Glomerular visceral epithelial cell (primary cell): ENCODE measurements around the gene VSTM1.
"Not testable (repeated sequence)": the region's sequence is repeated elsewhere in the genome, so short reads cannot be mapped to it uniquely, and the experiment has no call there.

ENCODE experiments used
- DNase-seq: peaks from one replicate; pipeline ENCODE4 v3.0.0-alpha.2; 2016; ENCODE audit errors: extremely low spot score

Gene VSTM1, protein sequence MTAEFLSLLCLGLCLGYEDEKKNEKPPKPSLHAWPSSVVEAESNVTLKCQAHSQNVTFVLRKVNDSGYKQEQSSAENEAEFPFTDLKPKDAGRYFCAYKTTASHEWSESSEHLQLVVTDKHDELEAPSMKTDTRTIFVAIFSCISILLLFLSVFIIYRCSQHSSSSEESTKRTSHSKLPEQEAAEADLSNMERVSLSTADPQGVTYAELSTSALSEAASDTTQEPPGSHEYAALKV

GRCh38 chr19:54063350-54064116 is at the start of gene VSTM1:
Gene VSTM1, minus strand, starts transcription at chr19:54063897. Its CDS starts 120 bp downstream, at chr19:54063777.
- no peak for DNase-seq

- no peak for DNase-seq
Observed at GRCh38 chr19:54109651-54110050, 46.0 kb upstream of the VSTM1 start.

- no peak for DNase-seq
Observed at GRCh38 chr19:54108496-54108895, 44.8 kb upstream of the VSTM1 start.

GRCh38 chr19:54107876-54108490 is 44.3 kb upstream of the VSTM1 start:
- no peak for DNase-seq

GRCh38 chr19:54106716-54107115 is 43.0 kb upstream of the VSTM1 start:
- DNase-seq: no peak

GRCh38 chr19:54105796-54106195 is 42.1 kb upstream of the VSTM1 start:
- no peak for DNase-seq

- DNase-seq: no peak
Observed at GRCh38 chr19:54104998-54105715, 41.5 kb upstream of the VSTM1 start.

GRCh38 chr19:54102421-54103169 is 38.9 kb upstream of the VSTM1 start, which contains the start of gene NDUFA3:
Gene NDUFA3, plus strand, starts transcription at chr19:54102855. Its CDS starts 24 bp downstream, at chr19:54102879.
- DNase-seq: peak; percentile 99

DNA sequence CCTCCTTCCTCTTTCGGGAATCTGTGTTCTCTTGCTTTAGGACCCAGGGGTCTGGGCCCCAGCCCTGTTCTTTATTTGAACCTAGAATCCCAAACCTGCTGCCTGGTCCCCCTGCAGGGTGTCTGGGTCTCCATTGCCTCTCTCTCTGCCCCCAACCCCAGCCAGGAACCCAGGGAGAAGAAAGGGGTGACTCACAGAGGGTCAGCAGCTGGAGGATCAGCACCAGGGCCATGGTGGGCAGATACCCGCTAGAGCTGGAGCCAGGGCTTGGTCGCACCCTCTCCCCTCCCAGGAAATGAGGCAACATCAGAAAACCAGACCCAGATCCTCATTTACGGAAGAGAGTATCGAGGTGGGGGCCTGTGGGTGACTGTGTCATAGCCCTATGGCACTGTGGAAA is 36.9 kb upstream of the VSTM1 start, which contains the start of gene OSCAR:
Gene OSCAR, minus strand, starts transcription at position 243 of the 400 bp plus-strand sequence. Its CDS starts 11 bp downstream, at position 232.
- no peak for DNase-seq

GRCh38 chr19:54099903-54100255 is 36.2 kb upstream of the VSTM1 start:
- not testable (repeated sequence) for DNase-seq

- DNase-seq: no peak
Observed at GRCh38 chr19:54099190-54099902, 35.6 kb upstream of the VSTM1 start.

GRCh38 chr19:54096617-54097106 is 33.0 kb upstream of the VSTM1 start:
- peak; percentile 50 for DNase-seq

GRCh38 chr19:54095859-54096616 is 32.3 kb upstream of the VSTM1 start:
- peak; percentile 43 for DNase-seq

DNA sequence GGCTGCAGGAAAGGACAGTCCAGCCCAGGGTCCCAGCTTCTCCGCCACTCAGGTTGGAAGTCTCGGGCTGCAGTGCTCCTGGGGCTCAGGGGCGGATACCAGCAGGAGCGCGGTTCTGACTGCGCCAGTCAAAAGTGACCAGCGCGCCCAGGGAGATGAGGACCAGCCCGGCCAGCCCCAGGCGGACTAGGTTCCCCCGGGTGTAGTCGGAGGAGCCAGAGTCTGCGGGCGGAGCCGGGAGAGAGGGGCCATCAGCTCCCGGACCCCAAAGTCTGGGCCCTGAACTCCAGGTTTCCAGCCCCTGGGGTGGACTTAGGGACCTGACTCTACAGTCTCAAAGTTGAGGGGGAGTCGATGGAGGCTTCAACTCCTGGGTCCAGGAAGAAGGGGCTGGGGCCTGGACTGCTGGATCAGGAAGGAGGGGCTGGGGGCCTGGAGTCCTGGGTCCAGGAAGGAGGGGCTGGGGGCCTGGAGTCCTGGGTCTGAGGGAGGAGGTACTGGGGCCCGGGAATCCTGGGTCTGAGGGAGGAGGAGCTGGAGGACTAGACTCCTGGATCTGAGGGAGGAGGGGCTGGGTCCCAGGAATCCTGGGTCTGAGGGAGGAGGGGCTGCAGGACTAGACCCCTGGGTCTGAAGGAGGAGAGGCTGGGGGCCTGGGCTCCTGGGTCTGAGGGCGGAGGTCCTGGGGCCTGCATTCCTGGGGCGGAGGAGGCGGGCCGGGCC is 31.6 kb upstream of the VSTM1 start:
- DNase-seq: no peak

DNA sequence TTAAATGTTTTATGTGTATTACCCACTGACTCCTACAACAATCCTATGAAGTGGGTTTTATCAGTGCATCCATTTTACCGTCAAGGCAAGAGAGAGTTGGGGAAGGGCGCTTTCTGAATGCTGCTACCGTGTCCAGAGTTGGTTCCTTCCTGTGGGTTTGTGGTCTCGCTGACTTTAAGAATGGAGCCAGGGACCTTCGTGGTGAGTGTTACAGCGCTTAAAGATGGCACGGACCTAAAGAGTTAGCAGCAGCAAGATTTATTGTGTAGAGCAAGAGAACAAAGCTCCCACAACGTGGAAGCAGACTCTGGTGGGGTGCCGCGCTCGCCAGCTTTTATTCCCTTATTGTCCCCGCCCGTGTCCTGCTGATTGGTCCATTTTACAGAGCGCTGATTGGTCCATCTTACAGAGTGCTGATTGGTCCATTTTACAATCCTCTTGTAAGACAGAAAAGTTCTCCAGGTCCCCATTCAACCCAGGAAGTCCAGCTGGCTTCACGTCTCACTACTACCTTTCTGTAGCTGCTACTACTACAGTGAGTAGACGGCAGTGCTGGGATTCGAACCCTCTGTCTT is 30.8 kb upstream of the VSTM1 start:
- no peak for DNase-seq

DNA sequence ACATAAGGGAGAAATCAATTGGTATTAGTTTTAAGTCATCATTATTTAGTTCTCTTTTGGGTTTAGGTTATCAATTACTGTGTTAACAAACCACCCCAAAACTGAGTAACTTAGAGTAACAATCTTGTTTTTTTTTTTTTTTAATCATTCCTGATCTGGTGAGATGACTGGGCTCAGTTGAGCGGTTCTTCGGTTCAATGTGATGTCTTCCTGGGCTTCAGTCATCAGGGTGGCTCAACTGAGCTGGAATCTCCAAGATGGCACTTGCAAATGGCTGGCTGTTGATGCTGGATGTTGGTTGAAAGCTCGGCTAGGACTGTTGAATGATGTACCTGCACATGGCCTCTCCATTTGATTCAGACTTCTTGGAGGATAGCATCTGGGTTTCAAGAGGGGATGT is 20.7 kb upstream of the VSTM1 start:
- no peak for DNase-seq

DNA sequence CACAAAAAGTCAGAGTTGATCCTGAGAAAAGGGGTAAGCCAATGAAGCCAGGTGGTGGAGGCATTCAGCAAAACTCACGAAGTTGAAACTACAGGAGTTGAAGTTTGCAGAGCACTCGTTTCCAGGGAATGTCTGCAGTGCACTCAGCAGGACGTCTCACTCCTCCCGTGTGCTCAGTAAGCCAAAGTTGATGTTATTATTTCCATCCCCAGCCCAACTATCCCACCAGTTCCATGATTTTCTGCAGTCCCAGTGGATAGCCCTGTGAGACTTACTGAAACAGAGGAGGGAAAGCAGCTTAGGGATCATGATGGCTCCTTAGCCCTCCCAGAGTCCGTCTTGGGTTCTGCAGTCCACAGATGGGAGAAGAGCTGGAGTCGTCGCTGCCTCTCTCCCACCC is 17.3 kb upstream of the VSTM1 start, which contains the start of gene TARM1:
Gene TARM1, minus strand, starts transcription at position 334 of the 400 bp plus-strand sequence. Its CDS starts 25 bp downstream, at position 309.
- DNase-seq: no peak

DNA sequence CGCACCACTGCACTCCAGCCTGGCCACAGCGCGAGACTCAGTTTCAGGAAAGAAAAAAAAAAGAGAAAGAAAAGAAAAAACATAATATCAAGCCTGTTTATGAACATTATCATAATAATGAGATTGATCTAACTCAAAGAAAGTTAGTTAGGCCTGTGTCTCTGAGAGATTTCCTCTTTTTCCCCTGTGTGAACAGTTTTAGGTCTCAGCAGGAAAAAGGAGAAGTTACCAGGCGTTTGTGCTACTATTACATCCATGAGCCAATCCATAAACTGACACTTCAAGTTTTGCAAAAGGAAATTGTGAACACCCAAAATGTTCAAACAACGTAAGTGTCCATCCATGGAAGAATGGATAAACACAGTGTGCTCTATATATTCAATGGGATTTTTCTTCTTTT is 13.6 kb upstream of the VSTM1 start:
- no peak for DNase-seq

GRCh38 chr19:54074851-54075250 is 11.2 kb upstream of the VSTM1 start:
- DNase-seq: no peak
